NCI-H187 treated with DMSO at 0.1 percent for 48 hours (cell line): Measurements from ENCODE around the gene SLC43A3.

Experiments
- DNase-seq: peaks from one replicate; lab custom pipeline; 2025; lab: John Stamatoyannopoulos, UW

The SLC43A3 gene

GRCh38 chr11:57426929-57427726, at the start of gene SLC43A3:
Gene SLC43A3 (minus strand): TSS chr11:57427121. CDS start chr11:57426172, 949 bp downstream.
- DNase-seq = no peak

GRCh38 chr11:57476047-57476756, 49.3 kb upstream of the SLC43A3 start:
- no peak for DNase-seq

- no peak for DNase-seq
Measured at GRCh38 chr11:57475671-57476046, 48.7 kb upstream of the SLC43A3 start.

GRCh38 chr11:57475191-57475590, 48.3 kb upstream of the SLC43A3 start:
- DNase-seq = no peak

GRCh38 chr11:57474803-57475115, 47.8 kb upstream of the SLC43A3 start:
- DNase-seq = no peak

GRCh38 chr11:57474017-57474802, 47.3 kb upstream of the SLC43A3 start:
- DNase-seq = no peak

GRCh38 chr11:57473285-57473841, 46.4 kb upstream of the SLC43A3 start:
- DNase-seq = no peak

- no peak for DNase-seq
Measured at GRCh38 chr11:57471496-57471895, 44.6 kb upstream of the SLC43A3 start.

- DNase-seq = no peak
Measured at GRCh38 chr11:57469268-57469667, 42.3 kb upstream of the SLC43A3 start.

- DNase-seq = no peak
Measured at GRCh38 chr11:57468276-57468675, 41.4 kb upstream of the SLC43A3 start.

- DNase-seq = no peak
Measured at GRCh38 chr11:57467508-57468157, 40.7 kb upstream of the SLC43A3 start.

GRCh38 chr11:57466680-57467079, 39.8 kb upstream of the SLC43A3 start:
- no peak for DNase-seq

- DNase-seq = no peak
Measured at GRCh38 chr11:57464539-57465181, 37.7 kb upstream of the SLC43A3 start.

- DNase-seq = no peak
Measured at GRCh38 chr11:57463671-57464538, 37.0 kb upstream of the SLC43A3 start.

GRCh38 chr11:57462597-57462996, 35.7 kb upstream of the SLC43A3 start:
- DNase-seq = no peak

- DNase-seq = no peak
Measured at GRCh38 chr11:57461841-57462489, 35.0 kb upstream of the SLC43A3 start.

GRCh38 chr11:57460758-57461749, 34.1 kb upstream of the SLC43A3 start:
- DNase-seq = no peak

- DNase-seq = no peak
Measured at GRCh38 chr11:57460022-57460757, 33.3 kb upstream of the SLC43A3 start, which contains the start of gene RTN4RL2. Gene RTN4RL2 (plus strand): TSS chr11:57460528. CDS start chr11:57460866, 338 bp downstream.
